Spleen (tissue), 11 donors: Measurements from ENCODE around the gene FSTL4. TPM values are rescaled to one million over a fixed set of nuclear protein-coding genes. Genes with fewer than 3 reads are reported as not detected.

Experiments
- DNase-seq: peaks from one replicate; pipeline ENCODE4 v3.0.0-alpha.2; 2020
- H3K27ac ChIP-seq, 8 donors: fragments of 200-600 bp; sonication (generic) in 7 of 8; 1 replicate in 4 of 8; 2 replicates in 4 of 8; pipeline versions ENCODE4 v1.5.0 to v1.8.0; 2016 to 2021; ENCODE audit warnings: inconsistent platforms in 4 of 8, mild to moderate bottlenecking in 4 of 8, moderate library complexity in 1 of 8
- H3K27me3 ChIP-seq, 7 donors: fragments of 200-600 bp; sonication (generic) in 6 of 7; replicated peaks in 1 of 7; 1 replicate in 4 of 7; 2 replicates in 3 of 7; pipeline versions ENCODE4 v1.5.0 to v1.8.0; 2016 to 2021; ENCODE audit warnings: inconsistent platforms in 3 of 7, mild to moderate bottlenecking in 1 of 7
- H3K36me3 ChIP-seq, 6 donors: fragments of 200-600 bp; sonication (generic) in 5 of 6; 1 replicate in 4 of 6; 2 replicates in 2 of 6; pipeline versions ENCODE4 v1.5.0 to v1.8.0; 2016 to 2021; ENCODE audit warnings: inconsistent platforms in 2 of 6
- H3K4me1 ChIP-seq, 6 donors: fragments of 200-600 bp; sonication (generic) in 5 of 6; 1 replicate in 3 of 6; 2 replicates in 3 of 6; pipeline versions ENCODE4 v1.5.0 to v1.8.0; 2016 to 2021; ENCODE audit warnings: inconsistent platforms in 3 of 6
- H3K4me3 ChIP-seq, 8 donors: fragments of 200-600 bp; sonication (generic) in 7 of 8; 1 replicate in 4 of 8; 2 replicates in 4 of 8; pipeline versions ENCODE4 v1.5.0 to v1.8.0; 2016 to 2021; ENCODE audit warnings: inconsistent platforms in 4 of 8, mild to moderate bottlenecking in 4 of 8, moderate library complexity in 2 of 8
- H3K9me3 ChIP-seq, 8 donors: fragments of 200-600 bp; sonication (generic) in 7 of 8; 1 replicate in 4 of 8; 2 replicates in 4 of 8; pipeline versions ENCODE4 v1.5.0 to v1.8.0; 2016 to 2021; ENCODE audit warnings: inconsistent platforms in 4 of 8
- POLR2A ChIP-seq, 3 donors: fragments of 450-650 bp; IDR thresholded peaks; one replicate each; pipeline ENCODE4 v1.5.1; 2017; ENCODE audit warnings: antibody characterized with exemption in 3 of 3, mild to moderate bottlenecking in 1 of 3
- POLR2AphosphoS5 ChIP-seq, 3 donors: sonication (generic); formaldehyde crosslinking; IDR thresholded peaks; one replicate each; pipeline ENCODE4 v1.5.1; 2017; ENCODE audit warnings: antibody characterized with exemption in 3 of 3
- WGBS, 5 donors: extraction: QIAGEN DNeasy Blood & Tissue Kit in 3 of 5; methylation state at CpG; one replicate each; pipeline versions ENCODE4 v1.1.5 to v1.1.7; 2013 to 2018; 5-methylcytosine and 5-hydroxymethylcytosine counted together
- intact Hi-C: fragments of 100-400 bp; cut with DNase I; formaldehyde crosslinking; loops from one replicate; pipeline ENCODE4 v1.15.0; 2023; ENCODE audit warnings: low total_unique reads
- polyA plus RNA-seq, 3 donors: library from polyadenylated mRNA; stranded (reverse); fragments of 200-250 nt; gene quantifications; one replicate each; pipeline ENCODE4 v1.2.1, GENCODE V29; 2013
- total RNA-seq, 7 donors: library from RNA; depleted of rRNA in 3 of 7; stranded (reverse); fragments of >200 nt in 3 of 7; fragmentation: NEBNext Ultra II Directional in 4 of 7; extraction: Animal tissue kit (Norgen Biotek cat#: 25700) in 4 of 7; gene quantifications; one replicate each; pipeline versions ENCODE4 v1.1.0 to v1.2.1, GENCODE V29; 2016 to 2021
- TF ChIP-seq, protein P1 (sequence below), 11 experiments: fragments of 200-600 bp in 7 of 11; fragments of 450-650 bp in 4 of 11; sonication (generic) in 4 of 11; IDR thresholded peaks in 8 of 11; conservative IDR thresholded peaks in 3 of 11; 1 replicate in 7 of 11; 2 replicates in 4 of 11; pipeline versions ENCODE4 v1.4.0 to v1.8.0; 2016 to 2021; ENCODE audit warnings: antibody characterized with exemption in 11 of 11, inconsistent platforms in 4 of 11, mild to moderate bottlenecking in 1 of 11
- donor health status: healthy with polysubstance abuse.
- donor health status: DM: no; HTN: no; CAD: no; lungs with moderate emphysema.
- donor health status: DM: no; HTN: no; CAD: no.
- donor health status: Bipolar disorder and iron deficiency.
- donor health status: healthy.
- donor health status: DM: no; HTN: no; CAD: no.
- donor health status: DM: yes; HTN: yes; CAD: no.

The FSTL4 gene
- total and polyA plus RNA-seq, 10 donors: under 0.01 to 1.0 (median 0.37) TPM; not detected in 4

GRCh38 chr5:133287500-133287899 lies 324.8 kb downstream of the FSTL4 start:
- Histone ChIP-seq H3K4me3 (no peak overlapping the region), H3K27ac (no peak overlapping the region), H3K4me1 (no peaks in the 10 kb centered on the region), H3K36me3 (no peaks in the 10 kb centered on the region), H3K27me3 (no peaks in the 10 kb centered on the region), H3K9me3 (no peaks in the 10 kb centered on the region)
- intact Hi-C loops: no loop called here
- DNase-seq: no peak
- WGBS, 5 donors: 64 to 94% (median 73%) methylated on average over 3 of the region's 3 CpGs
- TF ChIP-seq POLR2AphosphoS5 (IDR thresholded peaks at IDR 0.05): no peak
- TF ChIP-seq, protein P1, sequence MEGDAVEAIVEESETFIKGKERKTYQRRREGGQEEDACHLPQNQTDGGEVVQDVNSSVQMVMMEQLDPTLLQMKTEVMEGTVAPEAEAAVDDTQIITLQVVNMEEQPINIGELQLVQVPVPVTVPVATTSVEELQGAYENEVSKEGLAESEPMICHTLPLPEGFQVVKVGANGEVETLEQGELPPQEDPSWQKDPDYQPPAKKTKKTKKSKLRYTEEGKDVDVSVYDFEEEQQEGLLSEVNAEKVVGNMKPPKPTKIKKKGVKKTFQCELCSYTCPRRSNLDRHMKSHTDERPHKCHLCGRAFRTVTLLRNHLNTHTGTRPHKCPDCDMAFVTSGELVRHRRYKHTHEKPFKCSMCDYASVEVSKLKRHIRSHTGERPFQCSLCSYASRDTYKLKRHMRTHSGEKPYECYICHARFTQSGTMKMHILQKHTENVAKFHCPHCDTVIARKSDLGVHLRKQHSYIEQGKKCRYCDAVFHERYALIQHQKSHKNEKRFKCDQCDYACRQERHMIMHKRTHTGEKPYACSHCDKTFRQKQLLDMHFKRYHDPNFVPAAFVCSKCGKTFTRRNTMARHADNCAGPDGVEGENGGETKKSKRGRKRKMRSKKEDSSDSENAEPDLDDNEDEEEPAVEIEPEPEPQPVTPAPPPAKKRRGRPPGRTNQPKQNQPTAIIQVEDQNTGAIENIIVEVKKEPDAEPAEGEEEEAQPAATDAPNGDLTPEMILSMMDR (IDR thresholded peaks at IDR 0.05 in 8 of 11, conservative IDR thresholded peaks at IDR 0.05 in 3 of 11): peak in 7 of 11 experiments; percentile 18 to 55 (median 31)

- no peaks in the 10 kb centered on the region for H3K4me1 ChIP-seq
- DNase-seq: no peak
- no peaks in the 10 kb centered on the region for H3K36me3 ChIP-seq
- no peaks in the 10 kb centered on the region for H3K9me3 ChIP-seq
- H3K27ac ChIP-seq: no peak overlapping the region
- no peaks in the 10 kb centered on the region for H3K27me3 ChIP-seq
- 91 to 97% (median 96%) methylated on average over 3 of the region's 3 CpGs for WGBS, 5 donors
- TF ChIP-seq, protein P1 (IDR thresholded peaks at IDR 0.05 in 8 of 11, conservative IDR thresholded peaks at IDR 0.05 in 3 of 11): no peak
- TF ChIP-seq POLR2AphosphoS5 (IDR thresholded peaks at IDR 0.05) (no peak), POLR2A (IDR thresholded peaks at IDR 0.05) (no peak)
- H3K4me3 ChIP-seq: no peak overlapping the region
- intact Hi-C loops: no loop called here
Measured at GRCh38 chr5:133286483-133286882, 325.9 kb downstream of the FSTL4 start.

- no peak overlapping the region for H3K4me3 ChIP-seq
- H3K27me3 ChIP-seq: no peaks in the 10 kb centered on the region
- WGBS, 5 donors: 64 to 76% (median 67%) methylated on average over 6 to 7 of the region's 7 CpGs
- no peaks in the 10 kb centered on the region for H3K4me1 ChIP-seq
- no peaks in the 10 kb centered on the region for H3K9me3 ChIP-seq
- no peaks in the 10 kb centered on the region for H3K36me3 ChIP-seq
- intact Hi-C loops: no loop called here
- TF ChIP-seq POLR2AphosphoS5 (IDR thresholded peaks at IDR 0.05) (no peak), POLR2A (IDR thresholded peaks at IDR 0.05) (no peak)
- TF ChIP-seq, protein P1 (IDR thresholded peaks at IDR 0.05 in 8 of 11, conservative IDR thresholded peaks at IDR 0.05 in 3 of 11): no peak
- DNase-seq: no peak
- no peak overlapping the region for H3K27ac ChIP-seq
Measured at GRCh38 chr5:133285583-133286021, 326.7 kb downstream of the FSTL4 start.

- intact Hi-C loops: no loop called here
- Histone ChIP-seq H3K4me1 (no peaks in the 10 kb centered on the region), H3K27ac (no peak overlapping the region), H3K4me3 (no peak overlapping the region), H3K36me3 (no peaks in the 10 kb centered on the region), H3K9me3 (no peaks in the 10 kb centered on the region), H3K27me3 (no peaks in the 10 kb centered on the region)
- no peak for DNase-seq
- 63 to 91% (median 82%) methylated on average over 3 of the region's 3 CpGs for WGBS, 5 donors
- no peak for TF ChIP-seq POLR2AphosphoS5 (IDR thresholded peaks at IDR 0.05)
- TF ChIP-seq POLR2A (IDR thresholded peaks at IDR 0.05): no peak
- TF ChIP-seq, protein P1 (IDR thresholded peaks at IDR 0.05 in 8 of 11, conservative IDR thresholded peaks at IDR 0.05 in 3 of 11): no peak
Measured at GRCh38 chr5:133284306-133284705, 328.0 kb downstream of the FSTL4 start.
